CD4-positive, CD25-positive, alpha-beta regulatory T cell (primary cell): ENCODE measurements around the gene ADGRB2. TPM values are rescaled to one million over a fixed set of nuclear protein-coding genes. Genes with fewer than 3 reads are reported as not detected.
A peak's percentile ranks its signal among the peaks of the same experiment; 100 is the strongest.

ENCODE experiments used
- ATAC-seq, 2 donors: fragments of 150-1000 bp; cut with Tn5 transposase; one replicate each; pipeline ENCODE4 v1.10.0; 2021; ENCODE audit warnings: low read depth in 2 of 2, moderate number of reproducible peaks in 2 of 2, moderate library complexity in 1 of 2
- DNase-seq, 3 donors: peaks; one replicate each; pipeline versions ENCODE4 v3.0.0 to v3.0.0-alpha.2; 2012 to 2022; ENCODE audit warnings: mixed read lengths in 1 of 3
- H3K27ac ChIP-seq: one replicate; pipeline ENCODE4 v1.7.0; 2013; ENCODE audit warnings: mild to moderate bottlenecking, low read length; ENCODE audit not compliant: insufficient read depth, poor library complexity, severe bottlenecking
- H3K27me3 ChIP-seq: one replicate; pipeline ENCODE4 v1.7.0; 2013; ENCODE audit warnings: low read length; ENCODE audit not compliant: control insufficient read depth, insufficient read depth
- H3K36me3 ChIP-seq: one replicate; pipeline ENCODE4 v1.7.0; 2013; ENCODE audit warnings: mild to moderate bottlenecking, low read length, moderate library complexity; ENCODE audit not compliant: control insufficient read depth, insufficient read depth
- H3K4me1 ChIP-seq: 2 replicates; pipeline ENCODE4 v1.7.0; 2013; ENCODE audit warnings: mild to moderate bottlenecking, low read length; ENCODE audit not compliant: insufficient read depth, control insufficient read depth, poor library complexity, severe bottlenecking
- H3K4me3 ChIP-seq: one replicate; pipeline ENCODE4 v1.7.0; 2013; ENCODE audit warnings: low read depth, mild to moderate bottlenecking, low read length, moderate library complexity
- H3K9me3 ChIP-seq, 2 experiments: 1 replicate in 1 of 2; 2 replicates in 1 of 2; pipeline ENCODE4 v1.7.0; 2013; ENCODE audit warnings: low read length in 2 of 2, mild to moderate bottlenecking in 1 of 2, moderate library complexity in 1 of 2; ENCODE audit not compliant: control insufficient read depth in 2 of 2
- H3K27ac Mint-ChIP-seq, 3 donors: one replicate each; pipeline ENCODE4 v1.8.0; 2020 to 2022; ENCODE audit warnings: mild to moderate bottlenecking in 3 of 3, mixed read lengths in 3 of 3, moderate library complexity in 2 of 3
- H3K27me3 Mint-ChIP-seq: one replicate; pipeline ENCODE4 v1.8.0; 2022; ENCODE audit warnings: mild to moderate bottlenecking, mixed read lengths
- H3K36me3 Mint-ChIP-seq: one replicate; pipeline ENCODE4 v1.8.0; 2020; ENCODE audit warnings: mixed read lengths
- H3K4me1 Mint-ChIP-seq, 4 donors: one replicate each; pipeline ENCODE4 v1.8.0; 2020 to 2022; ENCODE audit warnings: mixed read lengths in 4 of 4, mild to moderate bottlenecking in 1 of 4
- H3K4me3 Mint-ChIP-seq, 4 donors: one replicate each; pipeline ENCODE4 v1.8.0; 2020 to 2022; ENCODE audit warnings: mild to moderate bottlenecking in 4 of 4, mixed read lengths in 4 of 4, moderate library complexity in 3 of 4
- H3K9me3 Mint-ChIP-seq, 7 donors: one replicate each; pipeline ENCODE4 v1.8.0; 2020 to 2022; ENCODE audit warnings: mixed read lengths in 7 of 7, mild to moderate bottlenecking in 3 of 7, moderate library complexity in 2 of 7
- polyA plus RNA-seq, 4 donors: library from polyadenylated mRNA; unstranded; fragments of 300-500 nt; fragmentation: Illumina TruSeq; gene quantifications; one replicate each; pipeline ENCODE4 v1.2.3, GENCODE V29; 2021
- total RNA-seq: library from RNA; stranded (reverse); gene quantifications from one replicate; pipeline ENCODE4 v1.2.3, GENCODE V29; 2022

The ADGRB2 gene
- total and polyA plus RNA-seq, 5 donors from 2014 or later = 0.19 to 1.9 (median 0.42) TPM

DNA sequence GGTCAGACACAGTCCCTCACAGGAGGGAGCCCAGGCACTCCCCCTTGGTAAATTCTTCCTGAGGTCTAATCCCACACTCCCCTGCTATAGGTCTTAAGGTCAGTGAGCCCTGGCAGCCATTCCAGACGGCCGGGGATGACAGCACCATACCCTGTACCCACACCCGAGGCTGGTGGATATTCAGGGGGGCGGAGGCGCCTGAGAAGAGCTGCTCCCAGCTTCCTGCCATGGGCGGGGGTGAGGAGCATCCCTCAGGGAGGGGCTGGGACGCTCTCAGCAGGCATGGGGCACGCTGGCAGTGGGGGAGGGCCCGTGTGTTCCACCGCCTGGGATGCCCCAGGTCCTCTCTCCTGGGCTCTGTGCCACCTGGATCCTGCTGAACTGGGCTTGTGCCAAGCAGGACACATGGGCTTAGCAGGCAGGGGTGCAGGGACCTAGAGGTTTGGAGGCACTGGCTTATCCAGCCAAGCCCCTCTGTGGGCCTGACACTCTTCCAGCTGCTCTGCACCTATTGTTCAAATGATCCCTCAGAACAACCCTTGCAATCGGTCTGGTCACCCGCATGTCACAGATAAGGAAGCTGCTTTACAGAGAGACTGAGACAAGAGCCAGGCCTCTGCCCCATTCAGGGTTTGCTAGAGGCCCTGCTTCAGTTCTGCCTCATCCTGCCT lies 5.7 kb upstream of the ADGRB2 start:
- H3K27me3 Mint-ChIP-seq = peaks cover 62% of the 10 kb centered on the region
- H3K36me3 Mint-ChIP-seq = no peaks in the 10 kb centered on the region

DNA sequence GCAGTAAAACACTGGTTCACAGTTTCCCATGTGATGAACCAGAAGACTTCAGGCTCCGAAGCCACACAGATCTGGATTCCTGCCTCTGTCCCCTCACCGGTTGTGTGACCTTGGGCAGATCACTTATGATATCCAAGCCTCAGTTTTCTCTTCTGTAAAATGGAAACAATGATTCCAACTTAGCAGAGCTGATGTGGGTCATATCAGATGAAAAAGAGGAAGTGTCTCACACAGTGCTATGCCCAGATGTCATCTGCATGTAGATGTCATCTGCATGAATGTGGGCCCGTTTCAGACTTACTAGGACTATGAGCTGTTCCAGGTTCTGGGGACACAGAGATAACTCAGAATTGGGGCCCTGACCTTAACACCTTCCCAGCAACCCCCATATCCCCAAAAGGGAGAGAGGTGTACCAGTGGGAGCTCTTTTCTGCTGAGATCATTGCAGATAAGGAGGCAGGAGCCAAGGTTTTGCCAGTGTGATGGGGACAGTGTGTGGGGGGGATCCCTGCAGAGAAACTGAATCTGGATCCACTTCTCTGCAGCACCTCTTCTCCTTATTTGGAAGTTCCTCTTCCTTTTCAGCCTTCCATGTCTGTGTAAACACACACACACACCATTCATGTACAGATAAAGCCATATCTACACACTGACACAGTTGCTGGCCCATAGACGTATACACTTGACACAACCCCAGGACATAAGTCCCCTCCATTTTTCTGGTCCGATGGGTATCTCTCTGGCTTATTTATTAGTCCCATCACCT lies 5.0 kb upstream of the ADGRB2 start:
- H3K27ac ChIP-seq = no peak overlapping the region
- ATAC-seq (no peak), DNase-seq (no peak)
- Mint-ChIP-seq H3K36me3 (no peaks in the 10 kb centered on the region), H3K27me3 (peaks cover 59% of the 10 kb centered on the region), H3K4me1 (peaks cover 6 to 47% (median 16%) of the 10 kb centered on the region in 4 donors), H3K27ac (peak overlapping the region in 2 of 3 donors; percentile 27 to 60), H3K9me3 (no peaks in the 10 kb centered on the region), H3K4me3 (peak overlapping the region in 1 of 4 donors; percentile 27)
- no peaks in the 10 kb centered on the region for H3K36me3 ChIP-seq
- peaks cover 27% of the 10 kb centered on the region for H3K4me1 ChIP-seq
- no peak overlapping the region for H3K4me3 ChIP-seq
- peaks cover 13% of the 10 kb centered on the region for H3K27me3 ChIP-seq
- H3K9me3 ChIP-seq = no peaks in the 10 kb centered on the region

More for the DNA sequence above, 5.7 kb upstream of the ADGRB2 start:
- ATAC-seq (no peak), DNase-seq (no peak)
- Histone ChIP-seq H3K4me1 (peaks cover 22% of the 10 kb centered on the region), H3K27me3 (peaks cover 14% of the 10 kb centered on the region), H3K27ac (no peak overlapping the region), H3K9me3 (no peaks in the 10 kb centered on the region), H3K36me3 (no peaks in the 10 kb centered on the region), H3K4me3 (no peak overlapping the region)
- H3K9me3 Mint-ChIP-seq = no peaks in the 10 kb centered on the region
- peak overlapping the region in 3 of 4 donors; percentile 16 to 87 (median 64) for H3K4me3 Mint-ChIP-seq
- H3K4me1 Mint-ChIP-seq = peaks cover 6 to 42% (median 14%) of the 10 kb centered on the region in 4 donors
- H3K27ac Mint-ChIP-seq = peak overlapping the region in 1 of 3 donors; percentile 27

DNA sequence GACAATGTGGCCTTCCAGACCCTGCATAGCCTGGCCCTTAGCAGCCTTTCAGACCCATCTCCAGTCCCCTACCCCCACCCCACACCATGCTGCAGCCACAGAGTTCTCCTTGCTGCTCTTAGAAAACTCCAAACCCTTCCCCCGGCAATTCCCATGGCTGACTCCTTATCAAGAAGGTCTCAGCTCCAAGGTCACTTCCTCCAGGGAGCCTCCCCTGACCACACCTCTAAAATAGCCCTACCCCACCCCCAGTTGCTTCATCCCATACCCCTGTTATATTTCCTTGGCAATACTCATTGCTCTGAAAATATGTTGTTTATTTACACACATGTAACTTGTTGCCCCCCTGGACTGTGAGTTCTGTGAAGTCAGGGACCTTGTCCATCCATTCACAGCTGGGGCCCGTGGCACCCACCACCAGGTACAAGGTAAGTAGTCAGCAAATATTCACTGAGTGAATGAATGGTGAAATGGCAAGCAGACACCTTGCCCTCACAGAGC lies 4.3 kb upstream of the ADGRB2 start:
- Mint-ChIP-seq H3K9me3 (no peaks in the 10 kb centered on the region), H3K27me3 (peaks cover 52% of the 10 kb centered on the region), H3K27ac (no peak overlapping the region), H3K4me1 (peaks cover 6 to 48% (median 16%) of the 10 kb centered on the region in 4 donors), H3K4me3 (peak overlapping the region in 2 of 4 donors; percentile 27 to 81), H3K36me3 (no peaks in the 10 kb centered on the region)
- peaks cover 7% of the 10 kb centered on the region for H3K27me3 ChIP-seq
- H3K27ac ChIP-seq = no peak overlapping the region
- peaks cover 28% of the 10 kb centered on the region for H3K4me1 ChIP-seq
- H3K4me3 ChIP-seq = no peak overlapping the region
- ATAC-seq (no peak), DNase-seq (no peak)
- no peaks in the 10 kb centered on the region for H3K36me3 ChIP-seq
- H3K9me3 ChIP-seq = no peaks in the 10 kb centered on the region

DNA sequence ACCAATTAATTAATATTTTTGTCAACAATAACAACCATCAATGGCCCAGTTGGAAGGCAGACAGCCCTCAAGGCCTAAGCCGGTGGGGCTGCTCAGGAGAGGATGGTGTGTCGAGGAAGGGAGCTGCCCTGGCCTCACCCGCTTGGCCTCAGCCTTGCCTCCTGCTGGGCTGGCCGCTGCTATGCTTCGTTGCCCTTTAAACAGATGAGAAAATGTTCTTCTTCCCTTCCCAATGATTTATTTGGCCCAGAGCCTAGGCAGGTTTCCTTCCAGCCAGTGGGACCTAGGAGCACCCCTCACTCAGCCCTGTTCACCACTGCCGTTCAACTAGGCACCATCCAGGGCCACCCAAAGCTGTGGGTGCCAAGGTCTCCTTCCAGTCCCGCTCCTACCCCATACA lies 3.1 kb upstream of the ADGRB2 start:
- ATAC-seq (no peak), DNase-seq (no peak)
- Histone ChIP-seq H3K4me1 (peaks cover 28% of the 10 kb centered on the region), H3K27ac (no peak overlapping the region), H3K9me3 (no peaks in the 10 kb centered on the region), H3K27me3 (peaks cover 7% of the 10 kb centered on the region), H3K4me3 (no peak overlapping the region), H3K36me3 (no peaks in the 10 kb centered on the region)
- Mint-ChIP-seq H3K27ac (no peak overlapping the region), H3K4me3 (peak overlapping the region in 1 of 4 donors; percentile 44), H3K27me3 (peaks cover 50% of the 10 kb centered on the region), H3K9me3 (no peaks in the 10 kb centered on the region), H3K36me3 (no peaks in the 10 kb centered on the region), H3K4me1 (peaks cover 3 to 45% (median 13%) of the 10 kb centered on the region in 4 donors)

DNA sequence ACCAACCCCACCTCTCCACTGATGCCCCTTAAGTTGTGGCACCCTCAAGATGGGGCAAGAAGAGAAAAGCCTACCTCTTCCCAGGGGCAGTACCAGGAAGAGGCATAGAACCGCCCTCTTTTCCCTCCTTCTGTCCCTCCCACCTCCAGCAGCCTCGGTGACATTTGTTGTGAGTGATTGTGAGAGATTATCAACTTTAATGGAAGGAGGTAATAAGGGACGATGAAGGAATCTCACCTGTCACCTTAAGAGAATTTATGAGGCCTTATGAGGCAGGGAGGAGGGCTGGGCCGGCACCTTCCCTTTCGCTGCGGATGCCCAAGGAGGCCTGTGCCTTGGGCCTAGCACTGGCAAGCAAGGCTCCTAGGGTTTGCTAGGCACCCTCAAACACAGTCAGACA lies 1.4 kb upstream of the ADGRB2 start:
- Histone ChIP-seq H3K27me3 (peaks cover 15% of the 10 kb centered on the region), H3K36me3 (no peaks in the 10 kb centered on the region), H3K27ac (no peak overlapping the region), H3K4me3 (no peak overlapping the region), H3K9me3 (no peaks in the 10 kb centered on the region), H3K4me1 (peaks cover 31% of the 10 kb centered on the region)
- no peak for ATAC-seq
- Mint-ChIP-seq H3K4me3 (peak overlapping the region in 1 of 4 donors; percentile 22), H3K36me3 (no peaks in the 10 kb centered on the region), H3K4me1 (peaks cover 0 to 41% (median 4%) of the 10 kb centered on the region in 4 donors), H3K9me3 (no peaks in the 10 kb centered on the region), H3K27ac (no peak overlapping the region), H3K27me3 (peaks cover 53% of the 10 kb centered on the region)
- DNase-seq = no peak

DNA sequence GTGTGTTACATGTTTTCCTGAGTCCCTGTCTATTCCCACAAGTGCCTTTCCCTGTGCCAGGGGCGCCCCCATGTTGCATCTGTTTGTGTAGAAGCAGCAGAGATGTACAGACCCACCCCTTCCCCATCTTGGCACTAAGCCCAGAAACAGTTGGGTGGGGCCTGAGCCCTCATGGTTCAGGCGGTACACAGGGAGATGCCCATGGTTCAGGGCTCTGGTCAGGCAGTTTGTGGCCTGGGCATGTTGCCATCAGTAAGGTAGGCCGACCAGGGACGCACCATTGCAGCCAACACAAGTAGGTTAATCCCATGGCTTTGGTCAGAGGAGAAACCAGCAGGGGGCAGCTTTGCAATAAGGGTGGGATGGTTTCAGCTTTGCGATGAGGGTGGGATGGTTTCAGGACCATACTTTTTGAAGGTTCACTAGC lies 914 bp upstream of the ADGRB2 start:
- no peak overlapping the region for H3K27ac Mint-ChIP-seq
- Histone ChIP-seq H3K27me3 (peaks cover 15% of the 10 kb centered on the region), H3K27ac (no peak overlapping the region), H3K4me1 (peaks cover 33% of the 10 kb centered on the region), H3K36me3 (no peaks in the 10 kb centered on the region), H3K9me3 (no peaks in the 10 kb centered on the region), H3K4me3 (no peak overlapping the region)
- H3K27me3 Mint-ChIP-seq = peaks cover 52% of the 10 kb centered on the region
- ATAC-seq (no peak), DNase-seq (no peak)
- peaks cover 0 to 40% (median 3%) of the 10 kb centered on the region in 4 donors for H3K4me1 Mint-ChIP-seq
- peak overlapping the region in 1 of 4 donors; percentile 84 for H3K4me3 Mint-ChIP-seq
- H3K9me3 Mint-ChIP-seq = peaks cover 0 to 2% (median 0%) of the 10 kb centered on the region in 7 donors
- H3K36me3 Mint-ChIP-seq = no peaks in the 10 kb centered on the region

DNA sequence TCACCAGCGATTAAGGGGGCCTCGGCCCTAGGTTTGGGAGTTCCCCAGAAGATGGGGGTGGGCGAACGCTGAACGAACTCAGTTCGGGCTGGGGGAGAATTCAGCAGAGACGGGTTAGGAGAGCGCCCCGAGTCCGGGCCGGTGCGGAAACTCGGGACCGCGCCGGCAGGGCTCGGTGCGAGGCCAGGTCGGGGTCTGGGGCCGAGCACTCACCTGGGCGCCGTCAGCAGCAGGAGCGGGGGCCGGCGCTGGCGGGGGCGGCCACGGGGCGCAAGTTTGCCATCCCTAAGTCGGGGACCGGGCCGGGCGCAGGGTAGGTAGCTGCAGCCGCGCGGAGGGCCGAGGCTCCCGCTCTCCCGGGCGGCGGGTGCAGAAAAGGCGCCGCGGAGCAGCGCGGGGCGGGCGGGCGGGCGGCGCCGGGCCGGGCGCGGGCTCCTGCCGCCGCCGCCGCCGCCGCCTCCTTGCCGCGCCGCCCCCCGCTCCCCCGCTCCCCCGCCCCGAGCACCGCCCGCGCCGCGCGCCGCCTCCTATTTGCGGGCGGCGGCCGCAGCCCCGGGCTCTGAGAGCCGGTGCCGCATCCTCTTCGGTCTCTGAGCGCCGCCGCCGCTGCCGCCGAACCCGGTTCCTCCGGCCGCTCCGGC lies 349 bp downstream of the ADGRB2 start:
- H3K27ac Mint-ChIP-seq = peak overlapping the region in 1 of 3 donors; percentile 31
- Histone ChIP-seq H3K9me3 (no peaks in the 10 kb centered on the region), H3K27ac (no peak overlapping the region), H3K4me3 (no peak overlapping the region), H3K27me3 (peaks cover 16% of the 10 kb centered on the region), H3K4me1 (peaks cover 33% of the 10 kb centered on the region), H3K36me3 (no peaks in the 10 kb centered on the region)
- H3K9me3 Mint-ChIP-seq = peaks cover 0 to 2% (median 0%) of the 10 kb centered on the region in 7 donors
- peak overlapping the region in 3 of 4 donors; percentile 19 to 85 (median 77) for H3K4me3 Mint-ChIP-seq
- ATAC-seq (no peak), DNase-seq (peak in 1 of 3 donors; percentile 22)
- no peaks in the 10 kb centered on the region for H3K36me3 Mint-ChIP-seq
- peaks cover 59% of the 10 kb centered on the region for H3K27me3 Mint-ChIP-seq
- peaks cover 0 to 33% (median 3%) of the 10 kb centered on the region in 4 donors for H3K4me1 Mint-ChIP-seq
